GM18511 (cell line): ENCODE measurements around the gene SLC4A1.

ENCODE experiments used
- ATAC-seq: cut with Tn5 transposase; IDR thresholded peaks from one replicate; pipeline ENCODE4 v1.9.1; 2021; ENCODE audit warnings: mild to moderate bottlenecking, moderate library complexity; ENCODE audit not compliant: unreplicated experiment

Gene SLC4A1

GRCh38 chr17:44284024-44284400 lies 16.1 kb upstream of the SLC4A1 start:
- no peak for ATAC-seq

GRCh38 chr17:44283344-44284023 lies 15.5 kb upstream of the SLC4A1 start:
- no peak for ATAC-seq

GRCh38 chr17:44282264-44282663 lies 14.3 kb upstream of the SLC4A1 start:
- ATAC-seq: no peak

- ATAC-seq: no peak
These were observed 13.6 kb upstream of the SLC4A1 start for GRCh38 chr17:44281570-44281969.

GRCh38 chr17:44280392-44280937 lies 12.5 kb upstream of the SLC4A1 start:
- ATAC-seq: no peak

GRCh38 chr17:44279666-44280391 lies 11.9 kb upstream of the SLC4A1 start:
- peak; percentile 83 for ATAC-seq

GRCh38 chr17:44279346-44279665 lies 11.4 kb upstream of the SLC4A1 start:
- ATAC-seq: no peak

- no peak for ATAC-seq
These were observed 10.0 kb upstream of the SLC4A1 start for GRCh38 chr17:44277976-44278375.

GRCh38 chr17:44273607-44274006 lies 5.7 kb upstream of the SLC4A1 start:
- ATAC-seq: no peak

GRCh38 chr17:44272954-44273353 lies 5.0 kb upstream of the SLC4A1 start:
- ATAC-seq: no peak

GRCh38 chr17:44272321-44272951 lies 4.5 kb upstream of the SLC4A1 start:
- no peak for ATAC-seq

GRCh38 chr17:44269535-44270240 lies 1.8 kb upstream of the SLC4A1 start:
- ATAC-seq: no peak

GRCh38 chr17:44268709-44269534 lies 987 bp upstream of the SLC4A1 start:
- no peak for ATAC-seq

- no peak for ATAC-seq
These were observed 825 bp downstream of the SLC4A1 start for GRCh38 chr17:44267165-44267455.

- ATAC-seq: no peak
These were observed 1.4 kb downstream of the SLC4A1 start for GRCh38 chr17:44266402-44267164.

GRCh38 chr17:44263345-44263902 lies 4.5 kb downstream of the SLC4A1 start:
- ATAC-seq: no peak

GRCh38 chr17:44262654-44263225 lies 5.2 kb downstream of the SLC4A1 start:
- ATAC-seq: no peak

- ATAC-seq: no peak
These were observed 7.6 kb downstream of the SLC4A1 start for GRCh38 chr17:44260296-44260695.

GRCh38 chr17:44258811-44259351 lies 9.1 kb downstream of the SLC4A1 start:
- no peak for ATAC-seq
